Tibial nerve (tissue), 3 donors: ENCODE results near the gene FBH1.

Source experiments
- POLR2A ChIP-seq, 2 donors: fragments of 450-650 bp; IDR thresholded peaks; one replicate each; pipeline ENCODE4 v1.6.1; 2017; ENCODE audit warnings: antibody characterized with exemption in 2 of 2, mild to moderate bottlenecking in 2 of 2, moderate library complexity in 2 of 2
- TF ChIP-seq, protein P1 (sequence below), 5 experiments: fragments of 200-600 bp in 3 of 5; fragments of 450-650 bp in 2 of 5; sonication (generic) in 3 of 5; IDR thresholded peaks; one replicate each; pipeline ENCODE4 v1.5.1; 2016 to 2019; ENCODE audit warnings: antibody characterized with exemption in 5 of 5, mild to moderate bottlenecking in 3 of 5, moderate library complexity in 2 of 5

DNA sequence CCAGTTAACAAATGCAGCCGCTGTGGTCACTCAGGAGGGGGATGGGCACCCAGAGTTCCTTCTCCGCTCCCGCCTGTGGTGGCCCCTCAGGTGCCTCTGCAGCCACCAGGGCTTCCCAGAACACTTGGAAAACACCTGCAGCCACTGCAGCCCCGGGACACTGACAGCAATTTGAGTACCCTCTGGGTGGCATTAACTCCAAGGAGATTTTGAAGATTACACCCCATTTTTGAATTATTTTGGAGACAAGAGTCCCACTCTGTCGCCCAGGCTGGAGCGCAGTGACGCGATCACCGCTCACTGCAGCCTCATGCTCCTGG, 55.1 kb downstream of the FBH1 start:
- TF ChIP-seq, protein P1, sequence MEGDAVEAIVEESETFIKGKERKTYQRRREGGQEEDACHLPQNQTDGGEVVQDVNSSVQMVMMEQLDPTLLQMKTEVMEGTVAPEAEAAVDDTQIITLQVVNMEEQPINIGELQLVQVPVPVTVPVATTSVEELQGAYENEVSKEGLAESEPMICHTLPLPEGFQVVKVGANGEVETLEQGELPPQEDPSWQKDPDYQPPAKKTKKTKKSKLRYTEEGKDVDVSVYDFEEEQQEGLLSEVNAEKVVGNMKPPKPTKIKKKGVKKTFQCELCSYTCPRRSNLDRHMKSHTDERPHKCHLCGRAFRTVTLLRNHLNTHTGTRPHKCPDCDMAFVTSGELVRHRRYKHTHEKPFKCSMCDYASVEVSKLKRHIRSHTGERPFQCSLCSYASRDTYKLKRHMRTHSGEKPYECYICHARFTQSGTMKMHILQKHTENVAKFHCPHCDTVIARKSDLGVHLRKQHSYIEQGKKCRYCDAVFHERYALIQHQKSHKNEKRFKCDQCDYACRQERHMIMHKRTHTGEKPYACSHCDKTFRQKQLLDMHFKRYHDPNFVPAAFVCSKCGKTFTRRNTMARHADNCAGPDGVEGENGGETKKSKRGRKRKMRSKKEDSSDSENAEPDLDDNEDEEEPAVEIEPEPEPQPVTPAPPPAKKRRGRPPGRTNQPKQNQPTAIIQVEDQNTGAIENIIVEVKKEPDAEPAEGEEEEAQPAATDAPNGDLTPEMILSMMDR (IDR thresholded peaks at IDR 0.05), result no peak
- no peak for TF ChIP-seq POLR2A (IDR thresholded peaks at IDR 0.05)
